WTC11 (cell line): ENCODE results near the gene SOX4. TPM values are rescaled to one million over a fixed set of nuclear protein-coding genes. Genes with fewer than 3 reads are reported as not detected.

Source experiments
- ATAC-seq: fragments of 200-7000 bp; cut with Tn5 transposase; 2 replicates; pipeline ENCODE4 v1.10.0; 2021; ENCODE audit warnings: mild to moderate bottlenecking, moderate library complexity
- CTCF ChIA-PET: fragments of 300-600 bp; sonication (Branson Sonifier 250); formaldehyde crosslinking; loops from one replicate; lab custom pipeline; 2021; ENCODE audit warnings: antibody characterized with exemption; lab: Charles Lee
- POLR2A ChIA-PET: fragments of 350-600 bp; sonication (Branson Sonifier 250); formaldehyde crosslinking; loops from one replicate; lab custom pipeline; 2021; ENCODE audit warnings: antibody characterized with exemption; lab: Charles Lee
- DNase-seq: peaks from one replicate; pipeline ENCODE4 v3.0.0; 2021; ENCODE audit warnings: low spot score
- H3K27ac Mint-ChIP-seq: 2 replicates; pipeline ENCODE4 v1.8.0; 2021; ENCODE audit warnings: mixed read lengths
- H3K27me3 Mint-ChIP-seq: 2 replicates; pipeline ENCODE4 v1.8.0; 2021; ENCODE audit warnings: low read depth, mild to moderate bottlenecking, moderate library complexity, mixed read lengths
- H3K36me3 Mint-ChIP-seq: 2 replicates; pipeline ENCODE4 v1.8.0; 2021; ENCODE audit warnings: mixed read lengths
- H3K4me1 Mint-ChIP-seq: 2 replicates; pipeline ENCODE4 v1.8.0; 2022; ENCODE audit warnings: mixed read lengths
- H3K4me3 Mint-ChIP-seq: 2 replicates; pipeline ENCODE4 v1.8.0; 2021; ENCODE audit warnings: mild to moderate bottlenecking, moderate library complexity, mixed read lengths
- H3K9me3 Mint-ChIP-seq: 2 replicates; pipeline ENCODE4 v1.8.0; 2021; ENCODE audit warnings: mixed read lengths
- ATF1 ChIP-seq: sonication (generic); formaldehyde crosslinking; IDR thresholded peaks from 2 replicates; pipeline ENCODE4 v1.8.1; 2023; ENCODE audit warnings: mild to moderate bottlenecking, moderate library complexity, missing genetic modification reagents
- CBFB ChIP-seq: sonication (generic); formaldehyde crosslinking; IDR thresholded peaks from 2 replicates; pipeline ENCODE4 v1.8.1; 2022; ENCODE audit warnings: mild to moderate bottlenecking, low read depth, missing genetic modification reagents
- CREM ChIP-seq: sonication (generic); formaldehyde crosslinking; IDR thresholded peaks from 2 replicates; pipeline ENCODE4 v1.8.1; 2022; ENCODE audit warnings: mild to moderate bottlenecking, missing genetic modification reagents, moderate library complexity
- GABPB1 ChIP-seq: sonication (generic); formaldehyde crosslinking; IDR thresholded peaks from 2 replicates; pipeline ENCODE4 v1.8.1; 2023; ENCODE audit warnings: mild to moderate bottlenecking, missing genetic modification reagents
- HMGXB4 ChIP-seq: sonication (generic); formaldehyde crosslinking; IDR thresholded peaks from 2 replicates; pipeline ENCODE4 v1.8.1; 2023; ENCODE audit warnings: mild to moderate bottlenecking, moderate library complexity, missing genetic modification reagents
- MYBL2 ChIP-seq: sonication (generic); formaldehyde crosslinking; IDR thresholded peaks from 2 replicates; pipeline ENCODE4 v1.8.1; 2023; ENCODE audit warnings: mild to moderate bottlenecking, moderate library complexity, missing genetic modification reagents
- PRRX2 ChIP-seq: fragments of 250-450 bp; sonication (Bioruptor Pico); IDR thresholded peaks from 2 replicates; pipeline ENCODE4 v1.8.0; 2021; ENCODE audit warnings: mild to moderate bottlenecking
- RELA ChIP-seq: sonication (generic); formaldehyde crosslinking; IDR thresholded peaks from 2 replicates; pipeline ENCODE4 v1.8.1; 2022; ENCODE audit warnings: missing genetic modification reagents, mild to moderate bottlenecking, borderline replicate concordance
- SMAD4 ChIP-seq: sonication (generic); formaldehyde crosslinking; IDR thresholded peaks from 2 replicates; pipeline ENCODE4 v1.8.0; 2022; ENCODE audit warnings: mild to moderate bottlenecking, missing genetic modification reagents
- STAT6 ChIP-seq: sonication (generic); formaldehyde crosslinking; conservative IDR thresholded peaks from 2 replicates; pipeline ENCODE4 v1.8.1; 2023; ENCODE audit warnings: mild to moderate bottlenecking, low read depth, missing genetic modification reagents, moderate library complexity
- TEAD1 ChIP-seq: sonication (generic); formaldehyde crosslinking; IDR thresholded peaks from 2 replicates; pipeline ENCODE4 v1.8.0; 2022; ENCODE audit warnings: mild to moderate bottlenecking, missing genetic modification reagents
- TP53 ChIP-seq: sonication (generic); formaldehyde crosslinking; IDR thresholded peaks from 2 replicates; pipeline ENCODE4 v1.8.1; 2023; ENCODE audit warnings: mild to moderate bottlenecking, missing genetic modification reagents
- ZBTB21 ChIP-seq: sonication (generic); formaldehyde crosslinking; IDR thresholded peaks from 2 replicates; pipeline ENCODE4 v1.8.1; 2023; ENCODE audit warnings: mild to moderate bottlenecking, missing genetic modification reagents, borderline replicate concordance
- ZNF317 ChIP-seq: sonication (generic); formaldehyde crosslinking; IDR thresholded peaks from 2 replicates; pipeline ENCODE4 v1.8.1; 2023; ENCODE audit warnings: low read depth, mild to moderate bottlenecking, moderate library complexity, missing genetic modification reagents, borderline replicate concordance
- ZNF396 ChIP-seq: fragments of 250-450 bp; sonication (Bioruptor Pico); IDR thresholded peaks from 2 replicates; pipeline ENCODE4 v1.8.0; 2021; ENCODE audit warnings: mild to moderate bottlenecking, moderate library complexity, borderline replicate concordance
- total RNA-seq: library from RNA; stranded (reverse); gene quantifications from 3 replicates; pipeline ENCODE4 v1.2.3, GENCODE V29; 2021
- TF ChIP-seq, protein P1 (sequence below): sonication (generic); formaldehyde crosslinking; IDR thresholded peaks from 2 replicates; pipeline ENCODE4 v1.8.0; 2022; ENCODE audit warnings: mild to moderate bottlenecking, missing genetic modification reagents
- TF ChIP-seq, protein P2 (sequence below): sonication (generic); formaldehyde crosslinking; IDR thresholded peaks from 2 replicates; pipeline ENCODE4 v1.8.1; 2022; ENCODE audit warnings: missing genetic modification reagents, borderline replicate concordance
- TF ChIP-seq, protein P3 (sequence below): sonication (generic); formaldehyde crosslinking; IDR thresholded peaks from 2 replicates; pipeline ENCODE4 v1.8.0; 2022; ENCODE audit warnings: mild to moderate bottlenecking, missing genetic modification reagents

Gene SOX4
- total RNA-seq, 1 experiment from 2014 or later, result 182 TPM

DNA sequence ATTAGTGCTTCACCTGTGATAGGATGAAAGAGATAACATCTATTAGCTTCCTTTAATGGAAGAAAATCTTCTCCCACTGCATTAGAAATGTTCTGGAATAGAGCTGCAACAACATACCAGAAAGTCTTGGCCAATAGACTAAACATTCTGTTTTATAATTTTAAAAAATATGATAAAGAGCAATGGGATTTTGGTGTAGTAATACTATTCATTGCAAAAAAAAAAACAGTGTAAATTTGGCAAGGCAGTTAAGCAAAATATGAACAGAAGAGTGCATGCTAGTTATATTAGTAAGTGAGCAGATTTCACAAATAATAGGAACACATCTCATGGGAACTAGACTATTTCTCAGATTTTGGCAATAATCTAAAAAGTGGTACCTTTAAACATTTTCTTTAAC lies 43.3 kb downstream of the SOX4 start:
- Mint-ChIP-seq H3K36me3 (peaks cover 6% of the 10 kb centered on the region), H3K27ac (no peak overlapping the region), H3K27me3 (no peaks in the 10 kb centered on the region), H3K4me3 (no peak overlapping the region), H3K4me1 (0 out of 2 replicates have a peak, but pooled peaks cover 6% of the 10 kb centered on the region), H3K9me3 (peaks cover 9% of the 10 kb centered on the region)
- ChIA-PET CTCF (no interaction called here), POLR2A (no interaction called here)
- TF ChIP-seq TEAD1 (CRISPR knock-in tag) (no peak), HMGXB4 (CRISPR knock-in tag) (no peak), RELA (CRISPR knock-in tag) (no peak), ZNF396 (no peak), SMAD4 (CRISPR knock-in tag) (no peak), PRRX2 (no peak), TP53 (CRISPR knock-in tag) (no peak), ZBTB21 (CRISPR knock-in tag) (no peak), CBFB (CRISPR knock-in tag) (no peak), ATF1 (no peak), ZNF317 (CRISPR knock-in tag) (no peak), STAT6 (no peak), MYBL2 (CRISPR knock-in tag) (no peak)
- TF ChIP-seq, protein P1, sequence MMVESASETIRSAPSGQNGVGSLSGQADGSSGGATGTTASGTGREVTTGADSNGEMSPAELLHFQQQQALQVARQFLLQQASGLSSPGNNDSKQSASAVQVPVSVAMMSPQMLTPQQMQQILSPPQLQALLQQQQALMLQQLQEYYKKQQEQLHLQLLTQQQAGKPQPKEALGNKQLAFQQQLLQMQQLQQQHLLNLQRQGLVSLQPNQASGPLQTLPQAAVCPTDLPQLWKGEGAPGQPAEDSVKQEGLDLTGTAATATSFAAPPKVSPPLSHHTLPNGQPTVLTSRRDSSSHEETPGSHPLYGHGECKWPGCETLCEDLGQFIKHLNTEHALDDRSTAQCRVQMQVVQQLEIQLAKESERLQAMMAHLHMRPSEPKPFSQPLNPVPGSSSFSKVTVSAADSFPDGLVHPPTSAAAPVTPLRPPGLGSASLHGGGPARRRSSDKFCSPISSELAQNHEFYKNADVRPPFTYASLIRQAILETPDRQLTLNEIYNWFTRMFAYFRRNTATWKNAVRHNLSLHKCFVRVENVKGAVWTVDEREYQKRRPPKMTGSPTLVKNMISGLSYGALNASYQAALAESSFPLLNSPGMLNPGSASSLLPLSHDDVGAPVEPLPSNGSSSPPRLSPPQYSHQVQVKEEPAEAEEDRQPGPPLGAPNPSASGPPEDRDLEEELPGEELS, result no peak
- TF ChIP-seq, protein P2, sequence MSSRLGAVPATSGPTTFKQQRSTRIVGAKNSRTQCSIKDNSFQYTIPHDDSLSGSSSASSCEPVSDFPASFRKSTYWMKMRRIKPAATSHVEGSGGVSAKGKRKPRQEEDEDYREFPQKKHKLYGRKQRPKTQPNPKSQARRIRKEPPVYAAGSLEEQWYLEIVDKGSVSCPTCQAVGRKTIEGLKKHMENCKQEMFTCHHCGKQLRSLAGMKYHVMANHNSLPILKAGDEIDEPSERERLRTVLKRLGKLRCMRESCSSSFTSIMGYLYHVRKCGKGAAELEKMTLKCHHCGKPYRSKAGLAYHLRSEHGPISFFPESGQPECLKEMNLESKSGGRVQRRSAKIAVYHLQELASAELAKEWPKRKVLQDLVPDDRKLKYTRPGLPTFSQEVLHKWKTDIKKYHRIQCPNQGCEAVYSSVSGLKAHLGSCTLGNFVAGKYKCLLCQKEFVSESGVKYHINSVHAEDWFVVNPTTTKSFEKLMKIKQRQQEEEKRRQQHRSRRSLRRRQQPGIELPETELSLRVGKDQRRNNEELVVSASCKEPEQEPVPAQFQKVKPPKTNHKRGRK (CRISPR knock-in tag), result no peak
- DNase-seq, result no peak
- no peak for ATAC-seq

- Mint-ChIP-seq H3K4me1 (peaks cover 6% of the 10 kb centered on the region; the same call in 1 of the 2 replicates), H3K36me3 (peaks cover 13% of the 10 kb centered on the region), H3K27me3 (no peaks in the 10 kb centered on the region), H3K27ac (peak overlapping the region; percentile 38; the same call in 1 of the 2 replicates), H3K9me3 (peaks cover 18% of the 10 kb centered on the region), H3K4me3 (no peak overlapping the region)
- ChIA-PET POLR2A (no interaction called here), CTCF (no interaction called here)
- DNase-seq (no peak), ATAC-seq (no peak)
- TF ChIP-seq TEAD1 (CRISPR knock-in tag), result no peak
- TF ChIP-seq GABPB1 (CRISPR knock-in tag), result no peak
- no peak for TF ChIP-seq CREM (CRISPR knock-in tag)
- TF ChIP-seq, protein P3, sequence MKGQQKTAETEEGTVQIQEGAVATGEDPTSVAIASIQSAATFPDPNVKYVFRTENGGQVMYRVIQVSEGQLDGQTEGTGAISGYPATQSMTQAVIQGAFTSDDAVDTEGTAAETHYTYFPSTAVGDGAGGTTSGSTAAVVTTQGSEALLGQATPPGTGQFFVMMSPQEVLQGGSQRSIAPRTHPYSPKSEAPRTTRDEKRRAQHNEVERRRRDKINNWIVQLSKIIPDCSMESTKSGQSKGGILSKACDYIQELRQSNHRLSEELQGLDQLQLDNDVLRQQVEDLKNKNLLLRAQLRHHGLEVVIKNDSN, result no peak
Observed at GRCh38 chr6:21639316-21639715, 45.8 kb downstream of the SOX4 start.
